Hepatocyte (in vitro differentiated cells): ENCODE data around the gene NOVA1.

Source experiments
- EZH2 ChIP-seq: fragments of 200-600 bp; sonication (generic); IDR thresholded peaks from 2 replicates; pipeline ENCODE4 v1.6.1; 2016; ENCODE audit warnings: antibody characterized with exemption, mild to moderate bottlenecking, borderline replicate concordance
- TF ChIP-seq, protein P1 (sequence below): fragments of 200-600 bp; sonication (generic); IDR thresholded peaks from 2 replicates; pipeline ENCODE4 v1.5.1; 2016; ENCODE audit warnings: antibody characterized with exemption, mild to moderate bottlenecking; ENCODE audit not compliant: poor library complexity

DNA sequence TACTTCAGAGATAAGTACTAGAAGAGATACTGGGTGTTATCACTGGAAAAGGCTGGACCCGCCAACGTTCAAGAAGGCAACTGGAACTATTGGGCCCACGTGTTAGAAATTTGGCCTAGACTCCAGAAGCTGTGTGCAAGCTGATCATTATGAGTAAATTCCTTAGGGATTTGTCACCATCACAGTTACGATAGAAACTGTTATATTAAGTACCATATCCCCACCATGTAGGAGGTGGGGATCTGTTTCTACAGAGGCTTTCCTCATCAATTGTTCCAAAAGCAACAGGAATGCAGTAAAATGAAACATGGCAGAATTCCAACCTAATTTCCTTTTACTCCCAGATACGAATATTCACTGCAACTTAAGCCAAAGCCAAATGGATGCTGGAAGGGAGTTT, 170.7 kb downstream of the NOVA1 start:
- TF ChIP-seq EZH2 = no peak
- TF ChIP-seq, protein P1, sequence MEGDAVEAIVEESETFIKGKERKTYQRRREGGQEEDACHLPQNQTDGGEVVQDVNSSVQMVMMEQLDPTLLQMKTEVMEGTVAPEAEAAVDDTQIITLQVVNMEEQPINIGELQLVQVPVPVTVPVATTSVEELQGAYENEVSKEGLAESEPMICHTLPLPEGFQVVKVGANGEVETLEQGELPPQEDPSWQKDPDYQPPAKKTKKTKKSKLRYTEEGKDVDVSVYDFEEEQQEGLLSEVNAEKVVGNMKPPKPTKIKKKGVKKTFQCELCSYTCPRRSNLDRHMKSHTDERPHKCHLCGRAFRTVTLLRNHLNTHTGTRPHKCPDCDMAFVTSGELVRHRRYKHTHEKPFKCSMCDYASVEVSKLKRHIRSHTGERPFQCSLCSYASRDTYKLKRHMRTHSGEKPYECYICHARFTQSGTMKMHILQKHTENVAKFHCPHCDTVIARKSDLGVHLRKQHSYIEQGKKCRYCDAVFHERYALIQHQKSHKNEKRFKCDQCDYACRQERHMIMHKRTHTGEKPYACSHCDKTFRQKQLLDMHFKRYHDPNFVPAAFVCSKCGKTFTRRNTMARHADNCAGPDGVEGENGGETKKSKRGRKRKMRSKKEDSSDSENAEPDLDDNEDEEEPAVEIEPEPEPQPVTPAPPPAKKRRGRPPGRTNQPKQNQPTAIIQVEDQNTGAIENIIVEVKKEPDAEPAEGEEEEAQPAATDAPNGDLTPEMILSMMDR = no peak
